Esophagus muscularis mucosa (tissue), 4 donors: ENCODE measurements around the gene RORC. TPM values are rescaled to one million over a fixed set of nuclear protein-coding genes. Genes with fewer than 3 reads are reported as not detected.

Source experiments
- DNase-seq: peaks from one replicate; pipeline ENCODE4 v3.0.0-alpha.2; 2017; ENCODE audit errors: extremely low spot score
- H3K27ac ChIP-seq, 4 donors: fragments of 200-600 bp; sonication (generic); replicated peaks in 1 of 4; 1 replicate in 3 of 4; 2 replicates in 1 of 4; pipeline ENCODE4 v1.5.1; 2016 to 2019; ENCODE audit warnings: mild to moderate bottlenecking in 1 of 4
- H3K27me3 ChIP-seq, 4 donors: fragments of 200-600 bp; sonication (generic); one replicate each; pipeline versions ENCODE4 v1.5.1 to v1.6.0; 2016 to 2019
- H3K36me3 ChIP-seq, 4 donors: fragments of 200-600 bp; sonication (generic); one replicate each; pipeline ENCODE4 v1.5.1; 2016 to 2019
- H3K4me1 ChIP-seq, 4 donors: fragments of 200-600 bp; sonication (generic); one replicate each; pipeline ENCODE4 v1.5.1; 2016 to 2019
- H3K4me3 ChIP-seq, 4 donors: fragments of 200-600 bp; sonication (generic); 1 replicate in 2 of 4; 2 replicates in 2 of 4; pipeline ENCODE4 v1.5.1; 2016 to 2019; ENCODE audit warnings: mild to moderate bottlenecking in 4 of 4, moderate library complexity in 1 of 4
- H3K9me3 ChIP-seq, 4 donors: fragments of 200-600 bp; sonication (generic); 1 replicate in 3 of 4; 2 replicates in 1 of 4; pipeline ENCODE4 v1.5.1; 2016 to 2019
- EP300 ChIP-seq: sonication (generic); formaldehyde crosslinking; IDR thresholded peaks from one replicate; pipeline ENCODE4 v1.6.1; 2017; ENCODE audit warnings: antibody characterized with exemption
- POLR2A ChIP-seq: fragments of 450-650 bp; IDR thresholded peaks from one replicate; pipeline ENCODE4 v1.6.1; 2017; ENCODE audit warnings: antibody characterized with exemption, moderate library complexity, mild to moderate bottlenecking, low read depth
- POLR2AphosphoS5 ChIP-seq, 2 donors: sonication (generic); formaldehyde crosslinking; IDR thresholded peaks; one replicate each; pipeline ENCODE4 v1.6.1; 2017; ENCODE audit warnings: antibody characterized with exemption in 2 of 2
- WGBS: methylation state at CpG from one replicate; pipeline ENCODE4 v1.1.5; 2018; 5-methylcytosine and 5-hydroxymethylcytosine counted together
- intact Hi-C: fragments of 100-400 bp; cut with DNase I; formaldehyde crosslinking; loops from one replicate; pipeline ENCODE4 v1.15.1; 2023
- total RNA-seq, 4 donors: library from RNA; depleted of rRNA; stranded (reverse); fragments of >200 nt; gene quantifications; one replicate each; pipeline versions ENCODE4 v1.1.0 to v1.2.1, GENCODE V29; 2016
- TF ChIP-seq, protein P1 (sequence below), 3 experiments: fragments of 200-600 bp in 2 of 3; fragments of 450-650 bp in 1 of 3; sonication (generic) in 2 of 3; IDR thresholded peaks; one replicate each; pipeline ENCODE4 v1.5.1; 2017 to 2019; ENCODE audit warnings: antibody characterized with exemption in 3 of 3, mild to moderate bottlenecking in 2 of 3, moderate library complexity in 1 of 3

The RORC gene
- total RNA-seq, 4 donors from 2014 or later, result 0.11 to 0.17 TPM; not detected in 2

DNA sequence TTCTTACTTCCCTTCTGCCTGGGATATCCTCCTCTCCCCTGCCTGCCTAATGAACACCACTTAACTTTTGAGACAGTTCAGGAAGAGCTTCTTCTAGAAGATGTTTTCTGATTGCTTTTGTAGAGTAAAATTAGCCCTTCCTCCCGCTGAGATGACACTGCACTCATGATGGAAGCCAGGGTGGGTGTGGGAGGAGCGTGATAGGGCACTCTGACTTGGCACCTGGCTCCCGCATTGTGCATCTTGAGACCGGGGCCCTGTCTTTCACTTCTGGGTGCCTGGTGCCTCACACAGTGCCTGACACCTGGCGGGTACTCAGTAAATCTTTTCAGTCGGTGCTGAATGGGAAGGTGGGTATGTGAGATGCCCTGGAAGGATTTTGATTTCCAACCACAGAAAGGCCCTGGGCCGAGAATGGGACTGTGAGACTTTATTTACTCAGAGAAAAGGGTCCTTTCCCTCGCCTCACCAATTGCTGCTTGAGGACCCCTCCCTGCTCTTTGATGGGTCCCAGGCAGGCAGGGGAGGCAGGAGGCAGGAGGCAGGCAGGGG is 15.2 kb upstream of the RORC start:
- Histone ChIP-seq H3K27me3 (peaks cover 0 to 43% (median 0%) of the 10 kb centered on the region in 4 donors), H3K9me3 (no peaks in the 10 kb centered on the region), H3K4me3 (no peak overlapping the region), H3K27ac (no peak overlapping the region), H3K36me3 (no peaks in the 10 kb centered on the region), H3K4me1 (no peaks in the 10 kb centered on the region)
- DNase-seq, result no peak
- intact Hi-C loops, result no loop called here
- TF ChIP-seq POLR2AphosphoS5 (IDR thresholded peaks at IDR 0.05), result no peak
- no peak for TF ChIP-seq EP300
- TF ChIP-seq, protein P1, sequence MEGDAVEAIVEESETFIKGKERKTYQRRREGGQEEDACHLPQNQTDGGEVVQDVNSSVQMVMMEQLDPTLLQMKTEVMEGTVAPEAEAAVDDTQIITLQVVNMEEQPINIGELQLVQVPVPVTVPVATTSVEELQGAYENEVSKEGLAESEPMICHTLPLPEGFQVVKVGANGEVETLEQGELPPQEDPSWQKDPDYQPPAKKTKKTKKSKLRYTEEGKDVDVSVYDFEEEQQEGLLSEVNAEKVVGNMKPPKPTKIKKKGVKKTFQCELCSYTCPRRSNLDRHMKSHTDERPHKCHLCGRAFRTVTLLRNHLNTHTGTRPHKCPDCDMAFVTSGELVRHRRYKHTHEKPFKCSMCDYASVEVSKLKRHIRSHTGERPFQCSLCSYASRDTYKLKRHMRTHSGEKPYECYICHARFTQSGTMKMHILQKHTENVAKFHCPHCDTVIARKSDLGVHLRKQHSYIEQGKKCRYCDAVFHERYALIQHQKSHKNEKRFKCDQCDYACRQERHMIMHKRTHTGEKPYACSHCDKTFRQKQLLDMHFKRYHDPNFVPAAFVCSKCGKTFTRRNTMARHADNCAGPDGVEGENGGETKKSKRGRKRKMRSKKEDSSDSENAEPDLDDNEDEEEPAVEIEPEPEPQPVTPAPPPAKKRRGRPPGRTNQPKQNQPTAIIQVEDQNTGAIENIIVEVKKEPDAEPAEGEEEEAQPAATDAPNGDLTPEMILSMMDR (IDR thresholded peaks at IDR 0.05), result no peak
- TF ChIP-seq POLR2A, result no peak
- 82% methylated on average over 8 of the region's 8 CpGs for WGBS

DNA sequence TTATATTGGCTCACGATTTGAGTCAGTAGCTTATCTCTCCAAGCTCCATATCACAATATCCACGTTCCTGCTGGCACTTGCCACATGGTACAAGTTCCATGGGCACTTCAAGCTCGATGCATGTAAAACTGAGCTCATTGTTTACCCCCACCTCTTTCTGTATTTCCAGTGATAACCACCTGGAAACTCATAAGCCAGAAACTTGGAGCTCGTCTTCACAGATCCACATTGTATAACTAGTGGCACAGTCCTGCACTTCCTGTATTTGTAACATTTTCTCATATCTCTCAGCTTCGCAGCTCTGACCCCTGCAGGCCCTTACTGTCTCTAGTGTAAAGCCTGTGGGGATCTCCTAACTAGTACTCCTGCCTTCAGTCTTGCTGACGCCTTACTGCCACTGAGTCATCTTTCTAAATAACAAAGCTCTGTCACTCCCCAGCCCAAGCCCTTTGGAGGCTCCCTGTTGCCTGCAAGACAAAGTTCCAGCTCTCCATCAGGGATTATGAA is 14.5 kb upstream of the RORC start:
- peaks cover 0 to 41% (median 0%) of the 10 kb centered on the region in 4 donors for H3K27me3 ChIP-seq
- H3K4me3 ChIP-seq, result no peak overlapping the region
- DNase-seq, result no peak
- WGBS, result 67% methylated on average over 6 of the region's 6 CpGs
- H3K9me3 ChIP-seq, result no peaks in the 10 kb centered on the region
- H3K27ac ChIP-seq, result no peak overlapping the region
- no peaks in the 10 kb centered on the region for H3K4me1 ChIP-seq
- intact Hi-C loops, result no loop called here
- no peaks in the 10 kb centered on the region for H3K36me3 ChIP-seq
- TF ChIP-seq, protein P1 (IDR thresholded peaks at IDR 0.05), result no peak
- TF ChIP-seq EP300, result no peak
- TF ChIP-seq POLR2A, result no peak
- no peak for TF ChIP-seq POLR2AphosphoS5 (IDR thresholded peaks at IDR 0.05)

DNA sequence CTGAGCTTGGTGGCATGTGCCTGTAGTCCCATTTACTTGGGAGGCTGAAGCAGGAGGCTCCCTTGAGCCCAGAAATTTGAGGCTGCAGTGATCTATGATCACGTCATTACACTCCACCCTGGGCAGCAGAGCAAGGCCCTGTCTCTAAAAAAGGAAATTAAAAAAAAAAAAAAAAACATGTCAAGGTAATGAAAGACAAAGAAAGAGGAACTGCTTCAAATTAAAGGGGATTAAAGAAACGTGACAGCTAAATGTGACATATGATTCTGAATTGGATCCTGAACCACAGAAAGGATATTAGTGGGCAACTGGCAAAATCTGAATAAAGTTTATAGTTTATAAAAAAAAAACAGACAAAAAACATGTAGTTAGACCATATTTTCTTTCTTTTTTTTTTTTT is 11.8 kb upstream of the RORC start:
- Histone ChIP-seq H3K9me3 (no peaks in the 10 kb centered on the region), H3K36me3 (no peaks in the 10 kb centered on the region), H3K4me1 (peaks cover 16 to 19% (median 18%) of the 10 kb centered on the region in 4 donors), H3K4me3 (no peak overlapping the region), H3K27me3 (peaks cover 4 to 52% (median 15%) of the 10 kb centered on the region in 4 donors), H3K27ac (no peak overlapping the region)
- 74% methylated on average over 2 of the region's 2 CpGs for WGBS
- TF ChIP-seq, protein P1 (IDR thresholded peaks at IDR 0.05), result no peak
- TF ChIP-seq POLR2A (no peak), EP300 (no peak), POLR2AphosphoS5 (IDR thresholded peaks at IDR 0.05) (no peak)
- intact Hi-C loops, result no loop called here
- no peak for DNase-seq

DNA sequence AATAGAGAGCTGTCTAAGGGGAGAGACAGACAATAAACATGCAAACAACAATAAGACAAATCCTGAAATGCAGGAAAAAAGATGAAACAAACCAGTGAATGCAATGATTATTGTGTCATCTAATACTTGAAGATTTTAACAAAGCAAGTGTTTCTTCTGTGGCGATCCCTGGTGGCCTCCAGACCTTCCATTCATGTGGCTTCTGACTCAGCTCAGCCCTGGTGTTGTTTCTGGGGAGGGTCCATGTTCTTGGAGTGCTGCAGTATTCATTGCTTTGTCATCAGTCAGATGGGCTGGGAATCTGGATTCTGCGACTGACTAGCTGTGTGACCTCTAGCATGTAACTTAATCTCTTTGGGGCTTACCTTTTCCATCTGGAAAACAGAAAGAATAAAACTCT is 9.5 kb upstream of the RORC start:
- 82% methylated on average over 2 of the region's 2 CpGs for WGBS
- Histone ChIP-seq H3K27ac (no peak overlapping the region), H3K27me3 (peaks cover 8 to 52% (median 18%) of the 10 kb centered on the region in 4 donors), H3K9me3 (no peaks in the 10 kb centered on the region), H3K36me3 (no peaks in the 10 kb centered on the region), H3K4me1 (peaks cover 22 to 33% (median 31%) of the 10 kb centered on the region in 4 donors), H3K4me3 (no peak overlapping the region)
- intact Hi-C loops, result no loop called here
- no peak for DNase-seq
- TF ChIP-seq EP300, result no peak
- TF ChIP-seq, protein P1 (IDR thresholded peaks at IDR 0.05), result no peak
- no peak for TF ChIP-seq POLR2A
- no peak for TF ChIP-seq POLR2AphosphoS5 (IDR thresholded peaks at IDR 0.05)
